Keratinocyte (primary cell): ENCODE results near the gene DIPK1B.

Experiments used
- EZH2 ChIP-seq: IDR thresholded peaks from one replicate; pipeline ENCODE4 v1.6.1; 2012; ENCODE audit warnings: inconsistent platforms, mild to moderate bottlenecking, low read length, moderate library complexity
- TF ChIP-seq, protein P1 (sequence below), 3 experiments: IDR thresholded peaks in 1 of 3; conservative IDR thresholded peaks in 1 of 3; optimal IDR thresholded peaks in 1 of 3; 2 replicates in 2 of 3; 3 replicates in 1 of 3; pipeline versions ENCODE3 to v1.5.1; 2011; ENCODE audit warnings: low read length in 3 of 3, mild to moderate bottlenecking in 3 of 3, moderate library complexity in 2 of 3, control low read depth in 1 of 3, inconsistent platforms in 1 of 3; ENCODE audit not compliant: insufficient read depth in 2 of 3; ENCODE audit errors: extremely low read depth in 1 of 3

- TF ChIP-seq, protein P1, sequence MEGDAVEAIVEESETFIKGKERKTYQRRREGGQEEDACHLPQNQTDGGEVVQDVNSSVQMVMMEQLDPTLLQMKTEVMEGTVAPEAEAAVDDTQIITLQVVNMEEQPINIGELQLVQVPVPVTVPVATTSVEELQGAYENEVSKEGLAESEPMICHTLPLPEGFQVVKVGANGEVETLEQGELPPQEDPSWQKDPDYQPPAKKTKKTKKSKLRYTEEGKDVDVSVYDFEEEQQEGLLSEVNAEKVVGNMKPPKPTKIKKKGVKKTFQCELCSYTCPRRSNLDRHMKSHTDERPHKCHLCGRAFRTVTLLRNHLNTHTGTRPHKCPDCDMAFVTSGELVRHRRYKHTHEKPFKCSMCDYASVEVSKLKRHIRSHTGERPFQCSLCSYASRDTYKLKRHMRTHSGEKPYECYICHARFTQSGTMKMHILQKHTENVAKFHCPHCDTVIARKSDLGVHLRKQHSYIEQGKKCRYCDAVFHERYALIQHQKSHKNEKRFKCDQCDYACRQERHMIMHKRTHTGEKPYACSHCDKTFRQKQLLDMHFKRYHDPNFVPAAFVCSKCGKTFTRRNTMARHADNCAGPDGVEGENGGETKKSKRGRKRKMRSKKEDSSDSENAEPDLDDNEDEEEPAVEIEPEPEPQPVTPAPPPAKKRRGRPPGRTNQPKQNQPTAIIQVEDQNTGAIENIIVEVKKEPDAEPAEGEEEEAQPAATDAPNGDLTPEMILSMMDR (optimal IDR thresholded peaks at IDR 0.05 in 1 of 3, IDR thresholded peaks at IDR 0.05 in 1 of 3, conservative IDR thresholded peaks at IDR 0.05 in 1 of 3; ENCODE audit: extremely low read depth in 1 of 3, insufficient read depth in 2 of 3, low read length in 3 of 3): no peak
- no peak for TF ChIP-seq EZH2
These were observed 48.1 kb upstream of the DIPK1B start for GRCh38 chr9:136664000-136664915.
